DOHH2 (cell line): ENCODE data around the gene KLK10.

Experiments used
- H3F3A ChIP-seq: fragments of 200-600 bp; sonication (generic), shearing (Covaris generic); 2 replicates; pipeline ENCODE4 v1.6.0; 2016; ENCODE audit warnings: antibody characterized with exemption, mild to moderate bottlenecking; ENCODE audit not compliant: control insufficient read depth, insufficient read depth
- H3K27ac ChIP-seq: fragments of 200-600 bp; sonication (generic); 2 replicates; pipeline ENCODE4 v1.5.1; 2014; ENCODE audit warnings: low read depth, mild to moderate bottlenecking, low read length, moderate library complexity
- H3K27me3 ChIP-seq: fragments of 200-600 bp; sonication (generic); 2 replicates; pipeline ENCODE4 v1.6.1; 2014; ENCODE audit warnings: mild to moderate bottlenecking, low read length, mixed read lengths; ENCODE audit not compliant: control insufficient read depth
- H3K36me3 ChIP-seq: fragments of 200-600 bp; sonication (generic); 2 replicates; pipeline ENCODE4 v1.6.1; 2014; ENCODE audit warnings: mild to moderate bottlenecking, low read length, moderate library complexity, mixed read lengths; ENCODE audit not compliant: control insufficient read depth
- H3K4me1 ChIP-seq: fragments of 200-600 bp; sonication (generic); 2 replicates; pipeline ENCODE4 v1.6.1; 2014; ENCODE audit warnings: mild to moderate bottlenecking, low read length, mixed read lengths; ENCODE audit not compliant: control insufficient read depth
- H3K4me2 ChIP-seq: fragments of 200-600 bp; sonication (generic); 2 replicates; pipeline ENCODE4 v1.6.0; 2014; ENCODE audit warnings: mild to moderate bottlenecking, low read length, moderate library complexity
- H3K4me3 ChIP-seq: fragments of 200-600 bp; sonication (generic); 2 replicates; pipeline ENCODE4 v1.5.1; 2014; ENCODE audit warnings: mild to moderate bottlenecking, low read length, mixed read lengths
- H3K79me2 ChIP-seq: fragments of 200-600 bp; sonication (generic); 2 replicates; pipeline ENCODE4 v1.6.1; 2014; ENCODE audit warnings: mild to moderate bottlenecking, low read length, mixed read lengths; ENCODE audit not compliant: control insufficient read depth
- H3K9me2 ChIP-seq: fragments of 200-600 bp; sonication (generic); replicated peaks from 2 replicates; pipeline ENCODE4 v1.6.1; 2014; ENCODE audit warnings: mild to moderate bottlenecking, low read length, mixed read lengths; ENCODE audit not compliant: control insufficient read depth
- H3K9me3 ChIP-seq: fragments of 200-600 bp; sonication (generic); 2 replicates; pipeline ENCODE4 v1.6.1; 2014; ENCODE audit warnings: antibody characterized with exemption, low read length, mixed read lengths; ENCODE audit not compliant: control insufficient read depth, insufficient read depth
- H4K20me1 ChIP-seq: fragments of 200-600 bp; sonication (generic); 2 replicates; pipeline ENCODE4 v1.6.0; 2014; ENCODE audit warnings: low read depth, mild to moderate bottlenecking, antibody characterized with exemption, low read length, moderate library complexity; ENCODE audit not compliant: control insufficient read depth, insufficient read depth
- CTCF ChIP-seq: fragments of 200-600 bp; sonication (generic); IDR thresholded peaks from one replicate; pipeline ENCODE4 v1.5.1; 2014; ENCODE audit warnings: antibody characterized with exemption, mild to moderate bottlenecking, low read depth, low read length; ENCODE audit not compliant: poor library complexity, severe bottlenecking
- EZH2phosphoT487 ChIP-seq: fragments of 200-600 bp; sonication (generic); IDR thresholded peaks from 2 replicates; pipeline ENCODE4 v1.6.1; 2017; ENCODE audit warnings: borderline replicate concordance, mild to moderate bottlenecking, antibody characterized with exemption, low read length, moderate library complexity, mixed read lengths

Gene KLK10

GRCh38 chr19:51064534-51065220 is 45.2 kb upstream of the KLK10 start, which contains the start of gene KLK13:
Gene KLK13, minus strand, starts transcription at chr19:51065092. Its CDS starts 25 bp downstream, at chr19:51065067.
- Histone ChIP-seq H3K27me3 (0 out of 2 replicates have a peak, but pooled peaks cover 4% of the 10 kb centered on the region), H3K4me2 (no peak within 1 kb of the TSS), H3K4me3 (no peak within 1 kb of the TSS)

GRCh38 chr19:51063664-51064063 is 44.2 kb upstream of the KLK10 start:
- Histone ChIP-seq H3K4me3 (no peak overlapping the region), H3K4me2 (no peak overlapping the region), H3K27ac (no peak overlapping the region), H4K20me1 (no peaks in the 10 kb centered on the region), H3F3A (no peaks in the 10 kb centered on the region), H3K79me2 (no peaks in the 10 kb centered on the region), H3K27me3 (0 out of 2 replicates have a peak, but pooled peaks cover 4% of the 10 kb centered on the region), H3K36me3 (no peaks in the 10 kb centered on the region), H3K4me1 (no peaks in the 10 kb centered on the region), H3K9me2 (no peaks in the 10 kb centered on the region), H3K9me3 (no peaks in the 10 kb centered on the region)
- TF ChIP-seq EZH2phosphoT487, result no peak
- TF ChIP-seq CTCF, result no peak

More at GRCh38 chr19:51064534-51065220, 45.2 kb upstream of the KLK10 start, which contains the start of gene KLK13:
- no peaks in the 10 kb centered on the region for H3K4me1 ChIP-seq
- H3K79me2 ChIP-seq, result no peaks in the 10 kb centered on the region
- no peak for TF ChIP-seq CTCF
- no peak for TF ChIP-seq EZH2phosphoT487
- no peaks in the 10 kb centered on the region for H3K36me3 ChIP-seq
- no peak within 1 kb of the TSS for H3K27ac ChIP-seq
- no peaks in the 10 kb centered on the region for H3K9me3 ChIP-seq
- no peaks in the 10 kb centered on the region for H3K9me2 ChIP-seq
- no peaks in the 10 kb centered on the region for H3F3A ChIP-seq
- no peaks in the 10 kb centered on the region for H4K20me1 ChIP-seq

- no peaks in the 10 kb centered on the region for H4K20me1 ChIP-seq
- no peaks in the 10 kb centered on the region for H3F3A ChIP-seq
- peaks cover 3% of the 10 kb centered on the region; the same call in 1 of the 2 replicates for H3K27me3 ChIP-seq
- no peaks in the 10 kb centered on the region for H3K4me1 ChIP-seq
- no peak overlapping the region for H3K4me2 ChIP-seq
- no peak overlapping the region for H3K4me3 ChIP-seq
- no peak overlapping the region for H3K27ac ChIP-seq
- TF ChIP-seq CTCF (no peak), EZH2phosphoT487 (no peak)
- no peaks in the 10 kb centered on the region for H3K79me2 ChIP-seq
- no peaks in the 10 kb centered on the region for H3K9me2 ChIP-seq
- H3K36me3 ChIP-seq, result no peaks in the 10 kb centered on the region
- no peaks in the 10 kb centered on the region for H3K9me3 ChIP-seq
These were observed 41.5 kb upstream of the KLK10 start for GRCh38 chr19:51060973-51061372.
